ENCODE measurements around the gene ITSN1.

ITSN1 gene

GRCh38 chr21:33816174-33816573 lies 173.9 kb downstream of the ITSN1 start:
- Histone ChIP-seq H3K9me3 (ENCODE audit: control insufficient read depth in 1 of 2, low read length in 2 of 2) (no peaks in the 10 kb centered on the region), H3K4me1 (ENCODE audit: control insufficient read depth in 1 of 2, insufficient read depth in 2 of 2, low read length in 2 of 2) (no peaks in the 10 kb centered on the region), H3K27me3 (ENCODE audit: control insufficient read depth in 1 of 2, insufficient read depth in 2 of 2, low read length in 2 of 2) (no peaks in the 10 kb centered on the region), H3K9ac (ENCODE audit: low read depth in 1 of 2, low read length in 2 of 2) (no peak overlapping the region), H3K36me3 (ENCODE audit: control insufficient read depth in 1 of 2, insufficient read depth in 2 of 2, low read length in 2 of 2) (peaks cover 4 to 9% of the 10 kb centered on the region in 2 donors), H3K4me3 (ENCODE audit: low read depth in 1 of 2, low read length in 2 of 2) (no peak overlapping the region), H3K27ac (ENCODE audit: low read depth, low read length) (no peak overlapping the region)

GRCh38 chr21:33817138-33817537 lies 174.8 kb downstream of the ITSN1 start:
- Histone ChIP-seq H3K4me3 (ENCODE audit: low read depth in 1 of 2, low read length in 2 of 2) (no peak overlapping the region), H3K36me3 (ENCODE audit: control insufficient read depth in 1 of 2, insufficient read depth in 2 of 2, low read length in 2 of 2) (peaks cover 4 to 11% of the 10 kb centered on the region in 2 donors), H3K27me3 (ENCODE audit: control insufficient read depth in 1 of 2, insufficient read depth in 2 of 2, low read length in 2 of 2) (no peaks in the 10 kb centered on the region), H3K9me3 (ENCODE audit: control insufficient read depth in 1 of 2, low read length in 2 of 2) (no peaks in the 10 kb centered on the region), H3K27ac (ENCODE audit: low read depth, low read length) (no peak overlapping the region), H3K4me1 (ENCODE audit: control insufficient read depth in 1 of 2, insufficient read depth in 2 of 2, low read length in 2 of 2) (no peaks in the 10 kb centered on the region), H3K9ac (ENCODE audit: low read depth in 1 of 2, low read length in 2 of 2) (no peak overlapping the region)

- peaks cover 4 to 11% of the 10 kb centered on the region in 2 donors for H3K36me3 ChIP-seq (ENCODE audit: control insufficient read depth in 1 of 2, insufficient read depth in 2 of 2, low read length in 2 of 2)
- no peaks in the 10 kb centered on the region for H3K9me3 ChIP-seq (ENCODE audit: control insufficient read depth in 1 of 2, low read length in 2 of 2)
- no peak overlapping the region for H3K27ac ChIP-seq (ENCODE audit: low read depth, low read length)
- no peaks in the 10 kb centered on the region for H3K4me1 ChIP-seq (ENCODE audit: control insufficient read depth in 1 of 2, insufficient read depth in 2 of 2, low read length in 2 of 2)
- no peaks in the 10 kb centered on the region for H3K27me3 ChIP-seq (ENCODE audit: control insufficient read depth in 1 of 2, insufficient read depth in 2 of 2, low read length in 2 of 2)
- H3K4me3 ChIP-seq (ENCODE audit: low read depth in 1 of 2, low read length in 2 of 2) = no peak overlapping the region
- H3K9ac ChIP-seq (ENCODE audit: low read depth in 1 of 2, low read length in 2 of 2) = no peak overlapping the region
Measured at GRCh38 chr21:33817663-33818451, 175.6 kb downstream of the ITSN1 start.

GRCh38 chr21:33820230-33820770 lies 178.0 kb downstream of the ITSN1 start:
- H3K9me3 ChIP-seq (ENCODE audit: control insufficient read depth in 1 of 2, low read length in 2 of 2) = no peaks in the 10 kb centered on the region
- H3K4me3 ChIP-seq (ENCODE audit: low read depth in 1 of 2, low read length in 2 of 2) = no peak overlapping the region
- no peak overlapping the region for H3K9ac ChIP-seq (ENCODE audit: low read depth in 1 of 2, low read length in 2 of 2)
- H3K27me3 ChIP-seq (ENCODE audit: control insufficient read depth in 1 of 2, insufficient read depth in 2 of 2, low read length in 2 of 2) = no peaks in the 10 kb centered on the region
- no peak overlapping the region for H3K27ac ChIP-seq (ENCODE audit: low read depth, low read length)
- no peaks in the 10 kb centered on the region for H3K4me1 ChIP-seq (ENCODE audit: control insufficient read depth in 1 of 2, insufficient read depth in 2 of 2, low read length in 2 of 2)
- H3K36me3 ChIP-seq (ENCODE audit: control insufficient read depth in 1 of 2, insufficient read depth in 2 of 2, low read length in 2 of 2) = peaks cover 0 to 6% of the 10 kb centered on the region in 2 donors

- Histone ChIP-seq H3K9ac (ENCODE audit: low read depth in 1 of 2, low read length in 2 of 2) (no peak overlapping the region), H3K9me3 (ENCODE audit: control insufficient read depth in 1 of 2, low read length in 2 of 2) (no peaks in the 10 kb centered on the region), H3K27me3 (ENCODE audit: control insufficient read depth in 1 of 2, insufficient read depth in 2 of 2, low read length in 2 of 2) (no peaks in the 10 kb centered on the region), H3K4me1 (ENCODE audit: control insufficient read depth in 1 of 2, insufficient read depth in 2 of 2, low read length in 2 of 2) (no peaks in the 10 kb centered on the region), H3K36me3 (ENCODE audit: control insufficient read depth in 1 of 2, insufficient read depth in 2 of 2, low read length in 2 of 2) (peaks cover 0 to 6% of the 10 kb centered on the region in 2 donors), H3K27ac (ENCODE audit: low read depth, low read length) (no peak overlapping the region), H3K4me3 (ENCODE audit: low read depth in 1 of 2, low read length in 2 of 2) (no peak overlapping the region)
Measured at GRCh38 chr21:33820798-33821197, 178.5 kb downstream of the ITSN1 start.

- H3K4me1 ChIP-seq (ENCODE audit: control insufficient read depth in 1 of 2, insufficient read depth in 2 of 2, low read length in 2 of 2) = no peaks in the 10 kb centered on the region
- H3K36me3 ChIP-seq (ENCODE audit: control insufficient read depth in 1 of 2, insufficient read depth in 2 of 2, low read length in 2 of 2) = peaks cover 0 to 6% of the 10 kb centered on the region in 2 donors
- H3K9me3 ChIP-seq (ENCODE audit: control insufficient read depth in 1 of 2, low read length in 2 of 2) = no peaks in the 10 kb centered on the region
- no peak overlapping the region for H3K9ac ChIP-seq (ENCODE audit: low read depth in 1 of 2, low read length in 2 of 2)
- H3K27me3 ChIP-seq (ENCODE audit: control insufficient read depth in 1 of 2, insufficient read depth in 2 of 2, low read length in 2 of 2) = no peaks in the 10 kb centered on the region
- H3K27ac ChIP-seq (ENCODE audit: low read depth, low read length) = no peak overlapping the region
- no peak overlapping the region for H3K4me3 ChIP-seq (ENCODE audit: low read depth in 1 of 2, low read length in 2 of 2)
Measured at GRCh38 chr21:33821503-33822322, 179.4 kb downstream of the ITSN1 start.

- Histone ChIP-seq H3K27ac (ENCODE audit: low read depth, low read length) (no peak overlapping the region), H3K4me3 (ENCODE audit: low read depth in 1 of 2, low read length in 2 of 2) (no peak overlapping the region), H3K27me3 (ENCODE audit: control insufficient read depth in 1 of 2, insufficient read depth in 2 of 2, low read length in 2 of 2) (no peaks in the 10 kb centered on the region), H3K36me3 (ENCODE audit: control insufficient read depth in 1 of 2, insufficient read depth in 2 of 2, low read length in 2 of 2) (peaks cover 4 to 6% of the 10 kb centered on the region in 2 donors), H3K9ac (ENCODE audit: low read depth in 1 of 2, low read length in 2 of 2) (no peak overlapping the region), H3K9me3 (ENCODE audit: control insufficient read depth in 1 of 2, low read length in 2 of 2) (no peaks in the 10 kb centered on the region), H3K4me1 (ENCODE audit: control insufficient read depth in 1 of 2, insufficient read depth in 2 of 2, low read length in 2 of 2) (no peaks in the 10 kb centered on the region)
Measured at GRCh38 chr21:33824156-33824941, 182.0 kb downstream of the ITSN1 start.

- no peaks in the 10 kb centered on the region for H3K9me3 ChIP-seq (ENCODE audit: control insufficient read depth in 1 of 2, low read length in 2 of 2)
- no peak overlapping the region for H3K27ac ChIP-seq (ENCODE audit: low read depth, low read length)
- H3K36me3 ChIP-seq (ENCODE audit: control insufficient read depth in 1 of 2, insufficient read depth in 2 of 2, low read length in 2 of 2) = peaks cover 6 to 9% of the 10 kb centered on the region in 2 donors
- H3K27me3 ChIP-seq (ENCODE audit: control insufficient read depth in 1 of 2, insufficient read depth in 2 of 2, low read length in 2 of 2) = no peaks in the 10 kb centered on the region
- no peak overlapping the region for H3K4me3 ChIP-seq (ENCODE audit: low read depth in 1 of 2, low read length in 2 of 2)
- no peaks in the 10 kb centered on the region for H3K4me1 ChIP-seq (ENCODE audit: control insufficient read depth in 1 of 2, insufficient read depth in 2 of 2, low read length in 2 of 2)
- no peak overlapping the region for H3K9ac ChIP-seq (ENCODE audit: low read depth in 1 of 2, low read length in 2 of 2)
Measured at GRCh38 chr21:33825419-33825818, 183.1 kb downstream of the ITSN1 start.

GRCh38 chr21:33825915-33826314 lies 183.6 kb downstream of the ITSN1 start:
- H3K36me3 ChIP-seq (ENCODE audit: control insufficient read depth in 1 of 2, insufficient read depth in 2 of 2, low read length in 2 of 2) = peaks cover 4 to 9% of the 10 kb centered on the region in 2 donors
- no peak overlapping the region for H3K9ac ChIP-seq (ENCODE audit: low read depth in 1 of 2, low read length in 2 of 2)
- H3K27ac ChIP-seq (ENCODE audit: low read depth, low read length) = no peak overlapping the region
- H3K9me3 ChIP-seq (ENCODE audit: control insufficient read depth in 1 of 2, low read length in 2 of 2) = no peaks in the 10 kb centered on the region
- no peak overlapping the region for H3K4me3 ChIP-seq (ENCODE audit: low read depth in 1 of 2, low read length in 2 of 2)
- H3K27me3 ChIP-seq (ENCODE audit: control insufficient read depth in 1 of 2, insufficient read depth in 2 of 2, low read length in 2 of 2) = no peaks in the 10 kb centered on the region
- H3K4me1 ChIP-seq (ENCODE audit: control insufficient read depth in 1 of 2, insufficient read depth in 2 of 2, low read length in 2 of 2) = no peaks in the 10 kb centered on the region

Measured in duodenal mucosa (tissue), 2 donors.